NCI-H1417 (cell line): Measurements from ENCODE around the gene CUL2.
A peak's percentile ranks its signal among the peaks of the same experiment; 100 is the strongest.
"Not testable (repeated sequence)": the region's sequence is repeated elsewhere in the genome, so short reads cannot be mapped to it uniquely, and the experiment has no call there.

Experiments used
- DNase-seq, 3 experiments: peaks; one replicate each; lab custom pipeline; 2025; lab: John Stamatoyannopoulos, UW

The CUL2 gene

GRCh38 chr10:35090162-35090954 lies at the start of gene CUL2:
Gene CUL2, minus strand, starts transcription at chr10:35090341. Its CDS starts 19,024 bp downstream, at chr10:35071317.
- peak; percentile 77 to 93 (median 91) for DNase-seq

- peak in 1 of 3 experiments; percentile 9 for DNase-seq
Measured at GRCh38 chr10:35136263-35136815, 46.2 kb upstream of the CUL2 start.

- DNase-seq: no peak
Measured at GRCh38 chr10:35135861-35136260, 45.7 kb upstream of the CUL2 start.

- no peak for DNase-seq
Measured at GRCh38 chr10:35133586-35133985, 43.4 kb upstream of the CUL2 start.

GRCh38 chr10:35132727-35133126 lies 42.6 kb upstream of the CUL2 start:
- DNase-seq: no peak

- DNase-seq: no peak
Measured at GRCh38 chr10:35130663-35131062, 40.5 kb upstream of the CUL2 start.

GRCh38 chr10:35129185-35129674 lies 39.1 kb upstream of the CUL2 start:
- no peak for DNase-seq

- DNase-seq: peak in 1 of 3 experiments; percentile 64
Measured at GRCh38 chr10:35127289-35127891, 37.2 kb upstream of the CUL2 start.

- DNase-seq: peak; percentile 90 to 96 (median 92)
Measured at GRCh38 chr10:35126530-35127288, 36.6 kb upstream of the CUL2 start, which contains the start of gene CREM. Gene CREM, plus strand, starts transcription at chr10:35126846. Its CDS starts 10,990 bp downstream, at chr10:35137836.

GRCh38 chr10:35126062-35126529 lies 36.0 kb upstream of the CUL2 start:
- DNase-seq: no peak

- no peak for DNase-seq
Measured at GRCh38 chr10:35124540-35124939, 34.4 kb upstream of the CUL2 start.

- no peak for DNase-seq
Measured at GRCh38 chr10:35119378-35119777, 29.2 kb upstream of the CUL2 start.

- no peak for DNase-seq
Measured at GRCh38 chr10:35112571-35112970, 22.4 kb upstream of the CUL2 start.

- no peak for DNase-seq
Measured at GRCh38 chr10:35103882-35104281, 13.7 kb upstream of the CUL2 start.

- no peak for DNase-seq
Measured at GRCh38 chr10:35097510-35097909, 7.4 kb upstream of the CUL2 start.

GRCh38 chr10:35096312-35096711 lies 6.2 kb upstream of the CUL2 start:
- no peak for DNase-seq

GRCh38 chr10:35092851-35093250 lies 2.7 kb upstream of the CUL2 start:
- DNase-seq: no peak

GRCh38 chr10:35091994-35092790 lies 2.1 kb upstream of the CUL2 start:
- DNase-seq: no peak

GRCh38 chr10:35089611-35090161 lies 455 bp downstream of the CUL2 start:
- peak in 2 of 3 experiments; percentile 1 to 31 for DNase-seq

- no peak for DNase-seq
Measured at GRCh38 chr10:35083242-35083641, 6.9 kb downstream of the CUL2 start.

GRCh38 chr10:35080261-35080660 lies 9.9 kb downstream of the CUL2 start:
- DNase-seq: not testable (repeated sequence)
